Testis (tissue), 3 donors: ENCODE measurements around the gene GREB1. TPM values are rescaled to one million over a fixed set of nuclear protein-coding genes. Genes with fewer than 3 reads are reported as not detected.
"Not testable (repeated sequence)": the region's sequence is repeated elsewhere in the genome, so short reads cannot be mapped to it uniquely, and the experiment has no call there.

ENCODE experiments used
- DNase-seq: peaks from one replicate; pipeline ENCODE4 v3.0.0-alpha.2; 2019
- H3K27ac ChIP-seq, 2 donors: fragments of 200-600 bp; sonication (generic); one replicate each; pipeline ENCODE4 v1.5.1; 2019
- H3K27me3 ChIP-seq: fragments of 200-600 bp; sonication (generic); one replicate; pipeline ENCODE4 v1.5.1; 2019
- H3K36me3 ChIP-seq: fragments of 200-600 bp; sonication (generic); one replicate; pipeline ENCODE4 v1.5.1; 2017; ENCODE audit warnings: low read depth; ENCODE audit errors: missing control alignments
- H3K4me1 ChIP-seq: fragments of 200-600 bp; sonication (generic); one replicate; pipeline ENCODE4 v1.5.1; 2019
- H3K4me3 ChIP-seq, 2 donors: fragments of 200-600 bp; sonication (generic); one replicate each; pipeline ENCODE4 v1.5.1; 2017 to 2019
- H3K9me3 ChIP-seq: fragments of 200-600 bp; sonication (generic); one replicate; pipeline ENCODE4 v1.5.1; 2017
- CTCF ChIP-seq, 3 experiments: fragments of 450-650 bp in 2 of 3; fragments of 200-600 bp in 1 of 3; sonication (generic) in 1 of 3; IDR thresholded peaks; one replicate each; pipeline ENCODE4 v1.5.1; 2016 to 2019; ENCODE audit warnings: antibody characterized with exemption in 3 of 3, mild to moderate bottlenecking in 2 of 3, moderate library complexity in 1 of 3
- POLR2A ChIP-seq: fragments of 450-650 bp; IDR thresholded peaks from one replicate; pipeline ENCODE4 v1.6.1; 2017; ENCODE audit warnings: antibody characterized with exemption, mild to moderate bottlenecking, moderate library complexity
- WGBS, 2 donors: methylation state at CpG; one replicate each; pipeline ENCODE4 v1.1.5; 2018; 5-methylcytosine and 5-hydroxymethylcytosine counted together
- intact Hi-C: fragments of 100-400 bp; cut with DNase I; formaldehyde crosslinking; loops from one replicate; pipeline ENCODE4 v1.15.1; 2023; ENCODE audit warnings: low total_unique reads
- polyA plus RNA-seq: library from polyadenylated mRNA; stranded (reverse); fragments of 350-450 nt; fragmentation: Illumina TruSeq; extraction: RNeasy Lipid Tissue Mini Kit (QIAGEN cat#74804); gene quantifications from one replicate; pipeline ENCODE4 v1.2.3, GENCODE V29; 2014; ENCODE audit warnings: low read depth, low replicate concordance; ENCODE audit not compliant: insufficient read depth
- total RNA-seq, 2 donors: library from RNA; depleted of rRNA; stranded (reverse); fragments of >200 nt; gene quantifications; one replicate each; pipeline ENCODE4 v1.2.3, GENCODE V29; 2016

GREB1 gene
- total and polyA plus RNA-seq, 3 donors from 2014 or later = 29.8 to 136 (median 91.0) TPM

GRCh38 chr2:11658208-11659114 is 124.6 kb downstream of the GREB1 start:
- no peak for DNase-seq
- H3K36me3 ChIP-seq = no peaks in the 10 kb centered on the region
- no peaks in the 10 kb centered on the region for H3K27me3 ChIP-seq
- no peak for TF ChIP-seq POLR2A
- no peaks in the 10 kb centered on the region for H3K9me3 ChIP-seq
- H3K4me3 ChIP-seq = no peak overlapping the region
- 89% methylated on average over 19 of the region's 19 CpGs for WGBS, 2 donors
- no peak overlapping the region for H3K27ac ChIP-seq
- intact Hi-C loops = no loop called here
- H3K4me1 ChIP-seq = no peaks in the 10 kb centered on the region

GRCh38 chr2:11659115-11659475 is 125.2 kb downstream of the GREB1 start:
- H3K27me3 ChIP-seq = no peaks in the 10 kb centered on the region
- H3K4me3 ChIP-seq = no peak overlapping the region
- H3K27ac ChIP-seq = no peak overlapping the region
- no peak for DNase-seq
- WGBS, 2 donors = 87 to 95% methylated on average over 10 to 11 of the region's 11 CpGs
- H3K4me1 ChIP-seq = no peaks in the 10 kb centered on the region
- H3K9me3 ChIP-seq = no peaks in the 10 kb centered on the region
- H3K36me3 ChIP-seq = no peaks in the 10 kb centered on the region
- intact Hi-C loops = no loop called here
- TF ChIP-seq POLR2A (no peak), CTCF (IDR thresholded peaks at IDR 0.05) (no peak)

- no peak overlapping the region for H3K4me3 ChIP-seq
- intact Hi-C loops = no loop called here
- no peaks in the 10 kb centered on the region for H3K4me1 ChIP-seq
- no peaks in the 10 kb centered on the region for H3K27me3 ChIP-seq
- H3K9me3 ChIP-seq = no peaks in the 10 kb centered on the region
- 93 to 94% methylated on average over 4 to 10 of the region's 10 CpGs for WGBS, 2 donors
- H3K36me3 ChIP-seq = no peaks in the 10 kb centered on the region
- no peak for DNase-seq
- TF ChIP-seq CTCF (IDR thresholded peaks at IDR 0.05) = no peak
- no peak for TF ChIP-seq POLR2A
- H3K27ac ChIP-seq = no peak overlapping the region
Observed at GRCh38 chr2:11659851-11660250, 126.0 kb downstream of the GREB1 start.

- DNase-seq, H3K4me3 ChIP-seq, H3K4me1 ChIP-seq, H3K9me3 ChIP-seq, H3K27ac ChIP-seq, intact Hi-C loops, H3K36me3 ChIP-seq, H3K27me3 ChIP-seq: not testable (repeated sequence)
- WGBS, 2 donors = 90% methylated on average over 2 of the region's 2 CpGs; no CpG with 5 or more reads in 1 of the 2 donors
Observed at GRCh38 chr2:11660396-11660795, 126.6 kb downstream of the GREB1 start.

GRCh38 chr2:11661891-11662435 is 128.1 kb downstream of the GREB1 start:
- Histone ChIP-seq H3K4me3 (no peak overlapping the region), H3K27ac (no peak overlapping the region), H3K9me3 (no peaks in the 10 kb centered on the region), H3K4me1 (no peaks in the 10 kb centered on the region), H3K36me3 (no peaks in the 10 kb centered on the region), H3K27me3 (no peaks in the 10 kb centered on the region)
- no peak for DNase-seq
- 91 to 93% methylated on average over 16 to 18 of the region's 18 CpGs for WGBS, 2 donors
- no peak for TF ChIP-seq POLR2A
- no peak for TF ChIP-seq CTCF (IDR thresholded peaks at IDR 0.05)
- intact Hi-C loops = no loop called here

GRCh38 chr2:11662882-11663281 is 129.0 kb downstream of the GREB1 start:
- H3K36me3 ChIP-seq = no peaks in the 10 kb centered on the region
- H3K27me3 ChIP-seq = no peaks in the 10 kb centered on the region
- H3K4me1 ChIP-seq = no peaks in the 10 kb centered on the region
- TF ChIP-seq POLR2A (no peak), CTCF (IDR thresholded peaks at IDR 0.05) (no peak)
- H3K9me3 ChIP-seq = no peaks in the 10 kb centered on the region
- no peak overlapping the region for H3K4me3 ChIP-seq
- no peak for DNase-seq
- intact Hi-C loops = no loop called here
- no peak overlapping the region for H3K27ac ChIP-seq
